GM18861 (cell line): ENCODE results near the gene PLAAT3.
"Not testable (repeated sequence)": the region's sequence is repeated elsewhere in the genome, so short reads cannot be mapped to it uniquely, and the experiment has no call there.

Experiments
- ATAC-seq: cut with Tn5 transposase; IDR thresholded peaks from one replicate; pipeline ENCODE4 v1.9.1; 2021; ENCODE audit not compliant: unreplicated experiment

The PLAAT3 gene

GRCh38 chr11:63609971-63610580, 4.2 kb downstream of the PLAAT3 start:
- ATAC-seq: no peak

- no peak for ATAC-seq
These were observed 4.7 kb downstream of the PLAAT3 start for GRCh38 chr11:63609536-63609935.

- no peak for ATAC-seq
These were observed 5.6 kb downstream of the PLAAT3 start for GRCh38 chr11:63608353-63609345.

GRCh38 chr11:63603180-63603518, 11.1 kb downstream of the PLAAT3 start:
- no peak for ATAC-seq

- ATAC-seq: not testable (repeated sequence)
These were observed 11.7 kb downstream of the PLAAT3 start for GRCh38 chr11:63602290-63603179.

- no peak for ATAC-seq
These were observed 14.8 kb downstream of the PLAAT3 start for GRCh38 chr11:63599211-63600122.

- ATAC-seq: no peak
These were observed 15.7 kb downstream of the PLAAT3 start for GRCh38 chr11:63598556-63598955.

- ATAC-seq: no peak
These were observed 18.9 kb downstream of the PLAAT3 start for GRCh38 chr11:63595296-63595695.

GRCh38 chr11:63592975-63593395, 21.2 kb downstream of the PLAAT3 start:
- ATAC-seq: no peak

- ATAC-seq: no peak
These were observed 24.0 kb downstream of the PLAAT3 start for GRCh38 chr11:63590024-63590788.

GRCh38 chr11:63589000-63589399, 25.2 kb downstream of the PLAAT3 start:
- no peak for ATAC-seq

- no peak for ATAC-seq
These were observed 27.6 kb downstream of the PLAAT3 start for GRCh38 chr11:63586451-63587166.

GRCh38 chr11:63583357-63583677, 30.9 kb downstream of the PLAAT3 start:
- no peak for ATAC-seq

- ATAC-seq: not testable (repeated sequence)
These were observed 33.0 kb downstream of the PLAAT3 start for GRCh38 chr11:63581224-63581623.

- not testable (repeated sequence) for ATAC-seq
These were observed 35.4 kb downstream of the PLAAT3 start for GRCh38 chr11:63578882-63579281.

GRCh38 chr11:63574856-63575602, 39.2 kb downstream of the PLAAT3 start:
- no peak for ATAC-seq

- peak; percentile 53 for ATAC-seq
These were observed 40.1 kb downstream of the PLAAT3 start for GRCh38 chr11:63573881-63574855.
